ENCODE data around the gene TGM1.

Gene TGM1

DNA sequence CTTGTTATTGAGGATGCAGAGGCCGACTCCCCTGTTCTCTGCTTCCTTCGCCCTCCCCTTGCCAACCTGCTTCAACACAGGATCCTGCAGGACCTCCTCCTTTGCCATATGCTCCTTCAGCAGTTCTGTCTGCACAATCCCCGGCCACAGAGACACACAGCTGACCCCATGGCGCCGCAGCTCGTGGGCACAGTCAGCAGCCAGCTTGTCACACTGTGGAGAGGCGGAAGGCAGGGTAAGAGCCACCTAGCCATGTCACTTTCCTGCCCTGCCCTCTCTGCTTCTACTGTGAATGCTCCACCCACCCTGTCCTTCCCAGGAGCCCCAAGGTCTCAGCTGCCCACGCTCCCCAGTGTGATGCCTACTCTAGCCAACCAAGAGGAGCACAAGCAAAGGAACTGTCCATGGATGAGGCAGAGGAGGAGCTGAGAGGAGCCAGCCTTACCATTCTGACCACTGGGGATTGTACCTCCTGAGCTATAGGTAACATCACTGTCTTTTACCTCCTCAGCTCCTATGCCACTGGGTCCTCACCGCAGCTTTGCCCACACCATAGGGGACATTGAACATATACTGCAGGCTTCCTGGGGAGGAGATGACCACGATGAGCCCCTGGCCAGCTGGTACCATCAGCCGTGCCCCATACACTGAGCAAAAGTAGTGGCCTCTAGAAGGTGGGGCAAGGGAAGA lies 29.3 kb upstream of the TGM1 start:
- no peak for DNase-seq (ENCODE audit: low spot score)

DNA sequence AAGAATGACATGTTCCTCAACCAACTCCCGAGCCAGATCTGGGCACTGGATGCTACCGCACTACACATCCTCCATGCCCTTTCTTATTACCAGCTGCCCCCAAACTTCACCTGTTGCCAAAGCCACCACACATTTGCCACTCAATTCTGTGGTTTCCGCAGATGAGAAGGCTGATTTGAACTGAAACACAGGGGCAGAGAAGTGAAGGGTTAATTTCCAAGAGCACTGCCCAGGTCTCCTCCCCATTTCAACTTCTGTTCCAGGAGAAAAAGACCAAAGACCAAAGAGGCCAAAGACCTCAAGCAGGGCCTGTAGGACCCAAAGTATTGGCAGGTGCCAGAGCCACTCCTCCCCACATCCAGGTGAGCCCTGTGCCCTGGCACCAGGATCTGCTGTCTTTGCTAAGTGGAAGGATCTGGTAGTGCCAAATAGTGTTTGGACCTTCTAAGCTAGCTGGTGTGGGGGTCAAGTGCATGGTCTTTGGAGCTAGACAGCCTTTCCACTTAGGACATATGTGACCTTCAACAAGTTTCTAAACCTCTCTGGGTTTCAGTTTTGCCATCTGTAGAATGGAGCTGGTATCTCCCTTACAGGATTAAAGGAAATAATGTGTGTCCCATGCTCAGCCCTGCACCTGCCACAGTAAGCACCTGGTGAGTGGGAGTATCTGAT lies 28.6 kb upstream of the TGM1 start:
- DNase-seq (ENCODE audit: low spot score) = no peak

DNA sequence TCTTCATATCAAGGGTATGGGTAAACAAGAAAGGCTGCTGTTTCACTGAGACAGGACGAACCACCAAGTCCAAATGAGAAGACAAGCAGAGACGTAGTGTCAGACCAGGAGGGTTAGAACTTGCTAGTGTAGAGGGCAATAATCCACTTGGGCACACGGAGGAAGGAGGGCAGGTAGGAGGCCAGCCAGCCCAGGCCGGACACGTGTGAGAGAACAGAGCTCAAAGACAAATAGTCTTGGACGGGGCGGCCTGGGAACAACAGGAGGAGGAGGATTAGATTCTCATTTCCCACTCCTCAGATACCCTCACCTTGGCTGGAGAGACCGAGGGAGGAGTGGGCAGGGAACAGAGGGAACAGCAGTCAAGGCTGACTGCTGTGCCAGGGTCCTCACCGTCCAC lies 27.8 kb upstream of the TGM1 start:
- DNase-seq (ENCODE audit: low spot score) = no peak

DNA sequence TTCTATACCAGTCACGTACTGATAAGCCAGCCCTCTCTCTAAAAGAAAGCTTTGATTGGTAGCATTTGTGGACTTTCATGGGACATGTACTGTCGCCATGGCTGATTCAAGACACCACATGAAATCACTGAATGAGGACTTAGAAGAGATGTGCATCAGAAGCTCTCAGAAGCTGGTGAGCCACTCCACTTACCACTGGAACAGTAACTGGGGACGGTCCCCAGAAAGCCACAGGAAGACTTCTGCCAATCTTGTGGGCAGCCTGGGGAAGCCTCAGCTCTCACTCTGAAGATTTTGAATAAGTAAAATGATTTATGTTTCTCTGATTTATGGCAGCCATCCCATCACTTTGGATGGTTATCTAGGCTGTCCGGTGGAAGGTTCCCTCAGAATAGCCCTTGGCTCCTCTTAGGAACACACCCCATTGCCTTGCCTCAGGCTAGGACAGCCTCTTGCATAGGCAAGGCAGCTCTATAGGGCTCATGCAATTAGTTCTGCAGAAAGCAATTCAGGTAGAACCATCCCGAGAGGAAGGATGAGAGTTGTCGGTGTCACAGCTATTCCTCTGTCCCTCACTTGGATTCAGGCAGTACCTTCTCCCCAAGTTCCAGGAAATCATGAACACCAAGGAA lies 26.8 kb upstream of the TGM1 start:
- no peak for DNase-seq (ENCODE audit: low spot score)

DNA sequence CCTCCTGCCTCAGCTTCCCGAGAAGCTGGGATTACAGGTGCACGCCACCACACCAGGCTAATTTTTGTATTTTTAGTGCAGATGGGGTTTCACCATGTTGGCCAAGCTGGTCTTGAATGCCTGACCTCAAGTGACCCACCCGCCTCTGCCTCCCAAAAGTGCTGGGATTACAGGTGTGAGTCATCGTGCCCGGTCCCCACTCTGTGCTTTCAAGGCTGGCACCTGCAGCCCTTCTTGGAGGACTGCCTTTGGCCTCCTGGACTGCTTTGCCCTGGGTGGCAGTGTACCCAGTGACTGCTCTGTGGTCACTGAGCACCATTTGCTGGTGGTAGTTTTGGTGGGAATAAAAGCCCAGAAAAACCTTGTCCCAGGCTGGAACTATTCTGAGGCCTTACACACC lies 24.0 kb upstream of the TGM1 start:
- no peak for DNase-seq (ENCODE audit: low spot score)

GRCh38 chr14:24285351-24285750 lies 22.4 kb upstream of the TGM1 start:
- no peak for DNase-seq (ENCODE audit: low spot score)

DNA sequence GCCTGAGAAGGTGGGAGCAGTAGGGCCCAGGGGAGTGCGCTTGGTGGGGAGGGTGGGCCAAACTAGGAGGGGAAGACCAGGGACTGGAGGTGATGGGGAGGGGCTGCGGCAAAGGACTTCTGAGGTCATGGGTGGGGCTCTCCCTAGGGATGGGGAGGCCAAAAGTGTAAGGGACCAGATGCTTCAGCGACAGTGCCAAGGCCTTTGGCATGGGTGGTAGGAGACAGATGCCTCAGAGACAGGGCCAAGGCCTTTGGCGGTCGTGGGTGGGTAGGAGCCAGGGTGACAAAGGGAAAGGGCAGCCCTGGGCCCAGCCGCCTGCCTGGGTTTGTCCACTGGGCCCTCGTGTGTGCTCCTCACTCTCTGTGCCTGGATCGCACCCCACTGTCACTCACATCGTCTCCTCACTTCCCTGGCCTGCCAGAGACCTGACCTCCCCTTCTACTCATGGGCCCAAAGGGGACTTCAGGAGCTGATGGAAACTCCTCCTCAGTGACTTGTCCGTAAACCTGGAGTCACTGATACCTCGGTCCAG lies 21.6 kb upstream of the TGM1 start:
- DNase-seq (ENCODE audit: low spot score) = no peak

GRCh38 chr14:24283796-24284460 lies 21.0 kb upstream of the TGM1 start:
- DNase-seq (ENCODE audit: low spot score) = no peak

DNA sequence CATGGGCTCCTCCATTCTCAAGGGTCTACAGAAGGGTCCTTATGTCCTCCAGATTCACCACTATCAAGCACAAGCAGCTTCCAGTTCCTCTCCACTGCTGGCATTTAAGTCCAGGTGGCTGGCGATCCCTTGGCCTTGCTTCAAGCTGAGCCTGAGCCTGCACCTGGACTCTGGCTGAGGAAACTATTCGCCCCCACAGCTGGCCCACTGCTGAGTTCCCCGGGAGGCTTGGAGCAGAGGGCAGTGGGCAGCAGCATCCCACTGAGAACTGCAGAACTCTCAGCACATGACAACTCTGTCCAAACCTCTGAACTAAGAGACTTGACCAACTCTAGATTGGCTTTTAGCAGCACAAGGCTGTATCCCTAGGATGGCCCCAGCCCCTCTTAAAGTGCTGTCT lies 19.8 kb upstream of the TGM1 start:
- DNase-seq (ENCODE audit: low spot score) = no peak

DNA sequence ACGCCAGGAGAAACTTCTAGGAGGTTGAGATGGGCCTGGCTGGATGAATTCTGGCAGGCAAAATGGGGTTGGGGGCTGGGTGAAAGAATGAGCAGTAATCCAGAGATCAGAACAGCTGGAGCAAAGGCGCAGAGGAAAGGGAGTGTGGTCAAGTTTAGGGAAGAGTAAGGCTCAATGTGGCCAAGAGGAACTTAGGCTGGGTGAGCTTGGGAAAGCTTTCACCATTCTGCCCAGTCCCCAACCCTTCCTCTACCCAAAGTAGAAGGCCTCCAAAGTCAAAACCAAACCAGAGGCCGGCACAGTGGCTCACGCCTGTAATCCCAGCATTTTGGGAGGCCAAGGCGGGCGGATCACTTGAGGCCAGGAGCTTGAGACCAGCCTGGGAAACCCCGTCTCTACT lies 18.7 kb upstream of the TGM1 start:
- DNase-seq (ENCODE audit: low spot score) = no peak

DNA sequence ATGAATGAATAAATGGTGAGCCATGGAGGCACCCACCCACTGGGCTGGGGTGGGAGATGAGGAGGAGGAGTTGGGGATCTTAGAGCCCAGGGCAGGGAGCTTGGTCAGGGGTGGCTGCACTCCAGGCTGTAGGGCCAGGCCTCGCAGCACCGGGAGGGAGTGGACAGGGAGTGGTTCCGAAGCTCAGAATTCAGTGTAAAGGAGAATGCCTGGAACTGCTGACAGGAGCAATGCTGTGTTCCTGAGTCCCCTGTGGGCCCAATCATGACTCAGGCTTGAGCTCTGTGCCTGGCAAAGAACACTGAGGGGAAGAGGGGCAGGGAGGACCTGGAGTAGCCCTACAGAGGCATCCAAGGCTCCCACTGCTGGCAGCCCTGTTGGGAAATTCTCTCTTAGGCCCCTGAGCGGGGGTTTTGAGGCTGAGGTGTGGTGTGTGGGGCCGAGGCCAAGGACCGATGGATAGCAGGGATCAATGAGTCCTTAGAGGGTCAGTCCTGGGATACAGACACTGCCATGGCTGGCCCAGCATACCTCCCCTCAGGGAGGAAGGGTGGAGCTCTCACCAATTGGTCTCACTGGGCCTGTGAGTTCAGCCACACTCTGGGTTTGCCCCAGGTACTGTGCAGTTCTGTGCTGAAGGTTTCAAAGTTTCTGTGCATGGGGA lies 18.0 kb upstream of the TGM1 start:
- no peak for DNase-seq (ENCODE audit: low spot score)

GRCh38 chr14:24279301-24280186 lies 16.6 kb upstream of the TGM1 start:
- DNase-seq (ENCODE audit: low spot score) = no peak

- DNase-seq (ENCODE audit: low spot score) = no peak
Observed at GRCh38 chr14:24278424-24278823, 15.4 kb upstream of the TGM1 start.

GRCh38 chr14:24277606-24278321 lies 14.8 kb upstream of the TGM1 start:
- no peak for DNase-seq (ENCODE audit: low spot score)

- DNase-seq (ENCODE audit: low spot score) = no peak
Observed at GRCh38 chr14:24277071-24277470, 14.1 kb upstream of the TGM1 start.

DNA sequence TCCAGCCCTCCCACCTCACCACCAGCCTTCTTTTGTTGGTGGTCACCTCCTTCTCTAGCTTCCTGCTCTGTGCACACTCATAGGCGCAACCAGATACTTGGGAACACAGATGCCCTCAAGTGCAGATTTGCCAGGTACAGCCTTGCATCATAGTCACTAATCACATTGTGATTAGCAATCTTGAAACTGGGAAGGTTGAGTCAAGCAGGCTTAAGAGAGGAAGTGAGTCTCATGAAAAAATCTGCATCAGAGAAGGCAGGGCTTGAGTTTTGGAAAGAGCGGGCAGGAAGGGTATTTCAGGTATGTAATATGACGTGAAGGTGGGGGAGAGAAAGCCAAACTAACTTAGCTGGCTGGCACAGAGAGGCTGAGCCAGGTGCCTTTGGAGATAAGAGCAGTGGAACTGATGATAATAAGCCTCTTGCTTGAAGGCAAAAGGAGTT lies 11.1 kb upstream of the TGM1 start:
- no peak for DNase-seq (ENCODE audit: low spot score)

- peak; percentile 57 for DNase-seq (ENCODE audit: low spot score)
Observed at GRCh38 chr14:24273422-24273998, 10.5 kb upstream of the TGM1 start.

- DNase-seq (ENCODE audit: low spot score) = no peak
Observed at GRCh38 chr14:24272467-24272866, 9.5 kb upstream of the TGM1 start.

GRCh38 chr14:24271834-24272263 lies 8.9 kb upstream of the TGM1 start:
- no peak for DNase-seq (ENCODE audit: low spot score)

Measured in D341Med (cell line).